A549 (cell line): ENCODE results near the gene ARPC1B. TPM values are rescaled to one million over a fixed set of nuclear protein-coding genes. Genes with fewer than 3 reads are reported as not detected.

Source experiments
- ATAC-seq, 2 experiments: fragments of 200-7000 bp in 1 of 2; fragments of >200 bp in 1 of 2; cut with Nextera tagmentation in 1 of 2; cut with Tn5 transposase in 1 of 2; 3 replicates each; pipeline versions ENCODE4 v1.8.0 to v1.9.1; 2018 to 2020; ENCODE audit warnings: mild to moderate bottlenecking in 1 of 2, moderate library complexity in 1 of 2
- CTCF ChIA-PET: fragments of 300-600 bp; sonication (Branson Sonifier 250); formaldehyde crosslinking; extraction: SDS; loops from one replicate; lab custom pipeline; 2021; ENCODE audit warnings: antibody characterized with exemption, inconsistent platforms; lab: Yijun Ruan, JAX
- POLR2A ChIA-PET: fragments of 350-600 bp; formaldehyde crosslinking; extraction: SDS; loops from one replicate; lab custom pipeline; 2021; ENCODE audit warnings: antibody characterized with exemption, inconsistent platforms; lab: Yijun Ruan, JAX
- DNase-seq, 2 experiments: peaks; one replicate each; pipeline versions ENCODE4 v3.0.0 to v3.0.0-alpha.2; 2011 to 2016; ENCODE audit warnings: low read depth in 1 of 2, low spot score in 1 of 2
- FAIRE-seq: peaks from 2 replicates; lab custom pipeline; 2011; peaks lifted over from hg19 to GRCh38; lab: Jason Lieb, UNC
- H3K27ac ChIP-seq, 2 experiments: fragments of >200 bp; sonication (Bioruptor Twin); formaldehyde crosslinking; 3 replicates each; pipeline ENCODE4 v1.5.1; 2016 to 2017
- H3K4me1 ChIP-seq: fragments of >200 bp; sonication (Bioruptor Twin); formaldehyde crosslinking; 3 replicates; pipeline ENCODE4 v1.6.1; 2016
- H3K4me2 ChIP-seq: fragments of >200 bp; sonication (Bioruptor Twin); formaldehyde crosslinking; 3 replicates; pipeline ENCODE4 v1.6.1; 2016
- H3K4me3 ChIP-seq: fragments of >200 bp; sonication (Bioruptor Twin); formaldehyde crosslinking; 3 replicates; pipeline ENCODE4 v1.5.1; 2016
- H3K9me3 ChIP-seq: fragments of >200 bp; sonication (Bioruptor Twin); formaldehyde crosslinking; 3 replicates; pipeline ENCODE4 v1.6.1; 2016
- CBX8 ChIP-seq: fragments of 200-600 bp; sonication (generic); IDR thresholded peaks from 2 replicates; pipeline ENCODE4 v1.6.1; 2016
- CHD2 ChIP-seq: fragments of 150-350 bp; IDR thresholded peaks from 2 replicates; pipeline ENCODE4 v1.6.1; 2014; ENCODE audit warnings: low read length; ENCODE audit not compliant: partially characterized antibody
- EHMT2 ChIP-seq: fragments of 200-600 bp; sonication (generic); IDR thresholded peaks from 2 replicates; pipeline ENCODE4 v1.6.1; 2016; ENCODE audit warnings: antibody characterized with exemption, low read depth, mild to moderate bottlenecking, moderate library complexity
- FOSB ChIP-seq: fragments of 250-450 bp; sonication (Bioruptor Pico); IDR thresholded peaks from 2 replicates; pipeline ENCODE4 v1.5.0; 2020; ENCODE audit warnings: mild to moderate bottlenecking, moderate library complexity
- FOSL2 ChIP-seq, 2 experiments: fragments of 450-650 bp in 1 of 2; fragments of >200 bp in 1 of 2; sonication (Bioruptor Twin) in 1 of 2; formaldehyde crosslinking; IDR thresholded peaks; 2 replicates each; pipeline versions ENCODE4 v1.5.0 to v1.6.1; 2016 to 2020; ENCODE audit warnings: mild to moderate bottlenecking in 1 of 2, moderate library complexity in 1 of 2
- GATA3 ChIP-seq: IDR thresholded peaks from 2 replicates; pipeline ENCODE4 v1.6.1; 2012; ENCODE audit warnings: borderline replicate concordance
- HDAC2 ChIP-seq: fragments of 200-600 bp; sonication (generic); IDR thresholded peaks from 2 replicates; pipeline ENCODE4 v1.6.1; 2016
- HEYL ChIP-seq: fragments of 250-450 bp; sonication (Bioruptor Pico); IDR thresholded peaks from 2 replicates; pipeline ENCODE4 v1.8.0; 2021; ENCODE audit warnings: mild to moderate bottlenecking, moderate library complexity
- HOXA7 ChIP-seq: fragments of 250-450 bp; sonication (Bioruptor Pico); IDR thresholded peaks from 2 replicates; pipeline ENCODE4 v1.5.0; 2020; ENCODE audit warnings: mild to moderate bottlenecking, moderate library complexity
- JUN ChIP-seq, 2 experiments: fragments of >200 bp; sonication (Bioruptor Twin); formaldehyde crosslinking; IDR thresholded peaks; 2 replicates in 1 of 2; 3 replicates in 1 of 2; pipeline ENCODE4 v1.6.1; 2016 to 2017
- KDM1A ChIP-seq: fragments of 200-600 bp; sonication (generic); IDR thresholded peaks from 2 replicates; pipeline ENCODE4 v1.6.1; 2016; ENCODE audit warnings: low read depth, mild to moderate bottlenecking
- MAFK ChIP-seq: fragments of 450-650 bp; IDR thresholded peaks from 2 replicates; pipeline ENCODE4 v1.6.1; 2014; ENCODE audit not compliant: partially characterized antibody
- NFE2L2 ChIP-seq: fragments of 150-350 bp; conservative IDR thresholded peaks from 2 replicates; pipeline ENCODE4 v1.6.1; 2014; ENCODE audit warnings: low read length
- PHF8 ChIP-seq: fragments of 200-600 bp; sonication (generic); IDR thresholded peaks from 2 replicates; pipeline ENCODE4 v1.6.1; 2016; ENCODE audit warnings: low read depth, mild to moderate bottlenecking, antibody characterized with exemption, moderate library complexity, borderline replicate concordance
- POLR2A ChIP-seq: IDR thresholded peaks from 2 replicates; pipeline ENCODE4 v1.6.1; 2012; ENCODE audit warnings: mild to moderate bottlenecking, low read length
- RFX5 ChIP-seq: fragments of 450-650 bp; IDR thresholded peaks from 2 replicates; pipeline ENCODE4 v1.7.1; 2014; ENCODE audit warnings: antibody characterized with exemption, mild to moderate bottlenecking, moderate library complexity
- TFCP2L1 ChIP-seq: fragments of 250-450 bp; sonication (Bioruptor Pico); IDR thresholded peaks from 2 replicates; pipeline ENCODE4 v1.5.0; 2021; ENCODE audit warnings: mild to moderate bottlenecking
- TP53 ChIP-seq: fragments of 250-450 bp; sonication (Bioruptor Pico); IDR thresholded peaks from 2 replicates; pipeline ENCODE4 v1.5.0; 2021; ENCODE audit warnings: mild to moderate bottlenecking, moderate library complexity
- ZFP36 ChIP-seq: fragments of 450-650 bp; IDR thresholded peaks from 2 replicates; pipeline ENCODE4 v1.6.1; 2014; ENCODE audit warnings: borderline replicate concordance; ENCODE audit not compliant: partially characterized antibody
- ZNF302 ChIP-seq: fragments of 250-450 bp; sonication (Bioruptor Pico); IDR thresholded peaks from 2 replicates; pipeline ENCODE4 v1.9.0; 2021; ENCODE audit warnings: inconsistent platforms, mild to moderate bottlenecking, moderate library complexity
- WGBS: methylation state at CpG from one replicate; pipeline ENCODE4 v1.1.6; 2017; ENCODE audit errors: missing lambda C conversion rate; 5-methylcytosine and 5-hydroxymethylcytosine counted together
- polyA plus RNA-seq, 4 experiments: library from polyadenylated mRNA; depleted of rRNA in 3 of 4; stranded (reverse); fragments of >200 nt; fragmentation: RNase III in 1 of 4; extraction: RNeasy Plus Mini Kit Qiagen cat#74134 plus additional on column Dnase treatment in 1 of 4; gene quantifications; 2 replicates in 3 of 4; 3 replicates in 1 of 4; pipeline ENCODE4 v1.2.3, GENCODE V29; 2011 to 2017
- TF ChIP-seq, protein P1 (sequence below): fragments of >200 bp; sonication (Bioruptor Twin); formaldehyde crosslinking; IDR thresholded peaks from 3 replicates; pipeline ENCODE4 v1.6.1; 2016
- TF ChIP-seq, protein P2 (sequence below): IDR thresholded peaks from 2 replicates; pipeline ENCODE4 v1.6.1; 2012
- TF ChIP-seq, protein P3 (sequence below): fragments of >200 bp; sonication (Bioruptor Twin); formaldehyde crosslinking; IDR thresholded peaks from 2 replicates; pipeline ENCODE4 v1.6.1; 2016
- TF ChIP-seq, protein P4 (sequence below): IDR thresholded peaks from 2 replicates; pipeline ENCODE4 v1.6.1; 2012
- TF ChIP-seq, protein P5 (sequence below): fragments of >200 bp; sonication (Bioruptor Twin); formaldehyde crosslinking; IDR thresholded peaks from 3 replicates; pipeline ENCODE4 v1.5.1; 2016
- TF ChIP-seq, protein P6 (sequence below): fragments of 450-650 bp; IDR thresholded peaks from 2 replicates; pipeline ENCODE4 v1.6.1; 2014; ENCODE audit warnings: antibody characterized with exemption
- TF ChIP-seq, protein P7 (sequence below): fragments of 150-350 bp; IDR thresholded peaks from 2 replicates; pipeline ENCODE4 v1.6.1; 2014; ENCODE audit warnings: low read depth, mild to moderate bottlenecking, low read length
- TF ChIP-seq, protein P8 (sequence below): IDR thresholded peaks from 2 replicates; pipeline ENCODE4 v1.6.1; 2012; ENCODE audit warnings: low read depth, borderline replicate concordance

Gene ARPC1B
- polyA plus RNA-seq, 2 of the 4 experiments (the other 2 are of a cell fraction), result 197 to 294 TPM

DNA sequence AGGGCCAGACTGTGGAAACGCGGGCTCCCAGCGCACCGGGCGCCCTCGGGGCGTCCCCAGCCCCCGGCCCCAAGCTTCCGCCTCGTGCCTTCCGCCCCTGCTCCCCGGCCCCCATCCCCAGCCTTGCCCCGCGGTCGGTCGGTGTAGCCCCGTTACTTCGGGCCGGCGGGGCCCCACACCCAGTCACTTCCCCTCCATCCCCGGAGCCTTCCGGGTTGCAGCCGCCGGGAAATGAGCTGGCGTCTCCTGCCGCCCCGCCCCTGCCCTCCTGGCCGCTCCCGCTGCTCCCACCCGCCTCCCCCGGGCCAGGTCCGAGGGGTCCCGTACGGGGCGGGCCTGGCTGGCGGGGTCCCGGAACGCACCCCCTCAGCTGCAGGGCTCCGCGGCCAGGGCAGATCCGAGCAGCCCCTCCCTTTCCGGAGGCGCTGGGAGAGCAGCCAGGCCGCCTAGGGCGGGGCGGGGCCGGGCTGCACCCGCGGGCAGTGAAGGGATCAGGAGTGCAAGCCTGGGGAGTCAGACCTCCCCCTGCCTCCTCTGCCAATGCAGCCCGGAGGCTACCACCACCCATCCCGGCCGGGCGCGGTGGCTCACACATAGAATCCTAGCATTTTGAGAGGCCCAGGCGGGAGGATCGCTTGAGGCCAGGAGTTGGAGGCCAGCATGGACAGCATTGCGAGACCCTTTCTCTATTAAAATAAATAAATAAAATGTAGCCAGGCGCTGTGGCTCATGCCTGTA is 709 bp downstream of the ARPC1B start:
- POLR2A ChIA-PET, result interaction anchor here (0.6 to 2.4 kb wide), 4 partner anchors 12 to 96 kb away, joined by 3 to 15 read pairs (median 3); partner anchors contain the start of genes BUD31 and PDAP1
- no peaks in the 10 kb centered on the region for H3K9me3 ChIP-seq
- DNase-seq, result peak; percentile 73 to 84
- H3K4me3 ChIP-seq, result peak overlapping the region; percentile 96
- TF ChIP-seq, protein P1, sequence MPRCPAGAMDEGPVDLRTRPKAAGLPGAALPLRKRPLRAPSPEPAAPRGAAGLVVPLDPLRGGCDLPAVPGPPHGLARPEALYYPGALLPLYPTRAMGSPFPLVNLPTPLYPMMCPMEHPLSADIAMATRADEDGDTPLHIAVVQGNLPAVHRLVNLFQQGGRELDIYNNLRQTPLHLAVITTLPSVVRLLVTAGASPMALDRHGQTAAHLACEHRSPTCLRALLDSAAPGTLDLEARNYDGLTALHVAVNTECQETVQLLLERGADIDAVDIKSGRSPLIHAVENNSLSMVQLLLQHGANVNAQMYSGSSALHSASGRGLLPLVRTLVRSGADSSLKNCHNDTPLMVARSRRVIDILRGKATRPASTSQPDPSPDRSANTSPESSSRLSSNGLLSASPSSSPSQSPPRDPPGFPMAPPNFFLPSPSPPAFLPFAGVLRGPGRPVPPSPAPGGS, result peak; percentile 25; the same call in 1 of the 3 replicates
- TF ChIP-seq POLR2A (0 out of 2 replicates have a peak, but pooled peaks have one; percentile 31), HOXA7 (CRISPR knock-in tag) (0 out of 2 replicates have a peak, but pooled peaks have one; percentile 59), CHD2 (no peak), FOSB (CRISPR knock-in tag) (peak; percentile 57; the same call in 1 of the 2 replicates), TP53 (peak; percentile 70; the same call in 1 of the 2 replicates), HDAC2 (peak; percentile 64), RFX5 (no peak), CBX8 (no peak), GATA3 (0 out of 2 replicates have a peak, but pooled peaks have one; percentile 38), JUN (IDR thresholded peaks at IDR 0.05) (peak in 1 of 2 experiments; percentile 24; a peak in 1 of 5 replicates), TFCP2L1 (peak; percentile 62; the same call in 1 of the 2 replicates), KDM1A (peak; percentile 88)
- TF ChIP-seq, protein P2, sequence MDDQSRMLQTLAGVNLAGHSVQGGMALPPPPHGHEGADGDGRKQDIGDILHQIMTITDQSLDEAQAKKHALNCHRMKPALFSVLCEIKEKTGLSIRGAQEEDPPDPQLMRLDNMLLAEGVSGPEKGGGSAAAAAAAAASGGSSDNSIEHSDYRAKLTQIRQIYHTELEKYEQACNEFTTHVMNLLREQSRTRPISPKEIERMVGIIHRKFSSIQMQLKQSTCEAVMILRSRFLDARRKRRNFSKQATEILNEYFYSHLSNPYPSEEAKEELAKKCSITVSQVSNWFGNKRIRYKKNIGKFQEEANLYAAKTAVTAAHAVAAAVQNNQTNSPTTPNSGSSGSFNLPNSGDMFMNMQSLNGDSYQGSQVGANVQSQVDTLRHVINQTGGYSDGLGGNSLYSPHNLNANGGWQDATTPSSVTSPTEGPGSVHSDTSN, result peak; percentile 58
- TF ChIP-seq, protein P3, sequence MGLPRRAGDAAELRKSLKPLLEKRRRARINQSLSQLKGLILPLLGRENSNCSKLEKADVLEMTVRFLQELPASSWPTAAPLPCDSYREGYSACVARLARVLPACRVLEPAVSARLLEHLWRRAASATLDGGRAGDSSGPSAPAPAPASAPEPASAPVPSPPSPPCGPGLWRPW, result no peak
- TF ChIP-seq, protein P4, sequence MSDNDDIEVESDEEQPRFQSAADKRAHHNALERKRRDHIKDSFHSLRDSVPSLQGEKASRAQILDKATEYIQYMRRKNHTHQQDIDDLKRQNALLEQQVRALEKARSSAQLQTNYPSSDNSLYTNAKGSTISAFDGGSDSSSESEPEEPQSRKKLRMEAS, result peak; percentile 61; the same call in 1 of the 2 replicates
- peak overlapping the region; percentile 95 to 98 for H3K27ac ChIP-seq
- no peak for FAIRE-seq
- H3K4me2 ChIP-seq, result peak overlapping the region; percentile 83
- ATAC-seq, result peak; percentile 70 to 79
- peaks cover 47% of the 10 kb centered on the region for H3K4me1 ChIP-seq
- 3% methylated on average over 9 of the region's 58 CpGs for WGBS
- CTCF ChIA-PET, result no interaction called here

DNA sequence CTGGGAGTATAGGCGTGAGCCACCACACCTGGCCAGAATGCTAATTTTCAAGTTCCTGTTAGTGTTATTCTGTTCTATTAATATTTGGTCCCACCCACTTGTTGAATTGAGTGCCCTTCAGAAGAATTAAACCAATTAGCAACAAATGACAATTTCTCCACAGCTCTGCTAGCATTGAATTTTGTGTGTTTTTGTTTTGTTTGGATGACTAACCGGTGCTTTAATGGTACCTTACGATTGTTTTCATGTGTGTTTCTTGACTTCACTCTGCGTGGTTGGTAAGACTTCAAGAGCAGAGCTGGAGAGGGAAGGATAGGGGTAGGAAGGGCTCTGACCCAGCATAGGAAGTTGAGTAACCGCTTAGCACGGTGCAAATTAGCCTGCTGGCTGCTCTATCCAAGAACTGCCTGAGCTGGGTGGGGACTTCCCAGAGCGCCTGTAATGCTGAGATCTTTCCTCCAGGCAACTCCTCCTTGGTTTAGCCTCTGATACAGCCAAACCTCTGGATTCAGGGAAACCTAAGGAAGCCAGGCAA is 4.6 kb downstream of the ARPC1B start:
- CTCF ChIA-PET, result interaction anchor here (1.1 kb wide), 1 partner anchor 20 kb away, joined by 3 read pairs; no protein-coding TSS in a partner anchor
- Histone ChIP-seq H3K27ac (peak overlapping the region; percentile 52 to 78; a peak in 5 of 6 replicates), H3K4me2 (peak overlapping the region; percentile 60), H3K4me3 (no peak overlapping the region), H3K4me1 (peaks cover 54% of the 10 kb centered on the region), H3K9me3 (no peaks in the 10 kb centered on the region)
- WGBS, result 36% methylated on average over 7 of the region's 7 CpGs
- POLR2A ChIA-PET, result no interaction called here
- peak; percentile 7 to 9; a peak in 2 of 6 replicates for ATAC-seq
- FAIRE-seq, result no peak
- DNase-seq, result peak in 1 of 2 experiments; percentile 55
- TF ChIP-seq, protein P5, sequence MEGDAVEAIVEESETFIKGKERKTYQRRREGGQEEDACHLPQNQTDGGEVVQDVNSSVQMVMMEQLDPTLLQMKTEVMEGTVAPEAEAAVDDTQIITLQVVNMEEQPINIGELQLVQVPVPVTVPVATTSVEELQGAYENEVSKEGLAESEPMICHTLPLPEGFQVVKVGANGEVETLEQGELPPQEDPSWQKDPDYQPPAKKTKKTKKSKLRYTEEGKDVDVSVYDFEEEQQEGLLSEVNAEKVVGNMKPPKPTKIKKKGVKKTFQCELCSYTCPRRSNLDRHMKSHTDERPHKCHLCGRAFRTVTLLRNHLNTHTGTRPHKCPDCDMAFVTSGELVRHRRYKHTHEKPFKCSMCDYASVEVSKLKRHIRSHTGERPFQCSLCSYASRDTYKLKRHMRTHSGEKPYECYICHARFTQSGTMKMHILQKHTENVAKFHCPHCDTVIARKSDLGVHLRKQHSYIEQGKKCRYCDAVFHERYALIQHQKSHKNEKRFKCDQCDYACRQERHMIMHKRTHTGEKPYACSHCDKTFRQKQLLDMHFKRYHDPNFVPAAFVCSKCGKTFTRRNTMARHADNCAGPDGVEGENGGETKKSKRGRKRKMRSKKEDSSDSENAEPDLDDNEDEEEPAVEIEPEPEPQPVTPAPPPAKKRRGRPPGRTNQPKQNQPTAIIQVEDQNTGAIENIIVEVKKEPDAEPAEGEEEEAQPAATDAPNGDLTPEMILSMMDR, result no peak
- TF ChIP-seq MAFK (no peak), NFE2L2 (no peak), HEYL (CRISPR knock-in tag) (no peak), FOSB (CRISPR knock-in tag) (no peak), JUN (IDR thresholded peaks at IDR 0.05) (no peak), POLR2A (no peak), ZFP36 (no peak), ZNF302 (CRISPR knock-in tag) (no peak), FOSL2 (IDR thresholded peaks at IDR 0.05) (no peak), FOSL2 (CRISPR knock-in tag; IDR thresholded peaks at IDR 0.05) (no peak), PHF8 (no peak), EHMT2 (no peak)
- TF ChIP-seq, protein P6, sequence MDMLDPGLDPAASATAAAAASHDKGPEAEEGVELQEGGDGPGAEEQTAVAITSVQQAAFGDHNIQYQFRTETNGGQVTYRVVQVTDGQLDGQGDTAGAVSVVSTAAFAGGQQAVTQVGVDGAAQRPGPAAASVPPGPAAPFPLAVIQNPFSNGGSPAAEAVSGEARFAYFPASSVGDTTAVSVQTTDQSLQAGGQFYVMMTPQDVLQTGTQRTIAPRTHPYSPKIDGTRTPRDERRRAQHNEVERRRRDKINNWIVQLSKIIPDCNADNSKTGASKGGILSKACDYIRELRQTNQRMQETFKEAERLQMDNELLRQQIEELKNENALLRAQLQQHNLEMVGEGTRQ, result no peak
- TF ChIP-seq, protein P7, sequence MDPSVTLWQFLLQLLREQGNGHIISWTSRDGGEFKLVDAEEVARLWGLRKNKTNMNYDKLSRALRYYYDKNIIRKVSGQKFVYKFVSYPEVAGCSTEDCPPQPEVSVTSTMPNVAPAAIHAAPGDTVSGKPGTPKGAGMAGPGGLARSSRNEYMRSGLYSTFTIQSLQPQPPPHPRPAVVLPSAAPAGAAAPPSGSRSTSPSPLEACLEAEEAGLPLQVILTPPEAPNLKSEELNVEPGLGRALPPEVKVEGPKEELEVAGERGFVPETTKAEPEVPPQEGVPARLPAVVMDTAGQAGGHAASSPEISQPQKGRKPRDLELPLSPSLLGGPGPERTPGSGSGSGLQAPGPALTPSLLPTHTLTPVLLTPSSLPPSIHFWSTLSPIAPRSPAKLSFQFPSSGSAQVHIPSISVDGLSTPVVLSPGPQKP, result no peak
- TF ChIP-seq, protein P8, sequence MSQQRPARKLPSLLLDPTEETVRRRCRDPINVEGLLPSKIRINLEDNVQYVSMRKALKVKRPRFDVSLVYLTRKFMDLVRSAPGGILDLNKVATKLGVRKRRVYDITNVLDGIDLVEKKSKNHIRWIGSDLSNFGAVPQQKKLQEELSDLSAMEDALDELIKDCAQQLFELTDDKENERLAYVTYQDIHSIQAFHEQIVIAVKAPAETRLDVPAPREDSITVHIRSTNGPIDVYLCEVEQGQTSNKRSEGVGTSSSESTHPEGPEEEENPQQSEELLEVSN, result no peak
